Effector memory CD8-positive, alpha-beta T cell (primary cell): ENCODE measurements around the gene SH3BP5.

Experiments used
- ATAC-seq: fragments of 150-1000 bp; cut with Tn5 transposase; replicated peaks from 2 replicates; pipeline ENCODE4 v1.10.0; 2021; ENCODE audit warnings: mild to moderate bottlenecking, moderate library complexity
- DNase-seq, 3 experiments: peaks; one replicate each; pipeline ENCODE4 v3.0.0; 2021
- H3K27ac Mint-ChIP-seq, 2 donors: one replicate each; pipeline ENCODE4 v1.8.0; 2022; ENCODE audit warnings: mild to moderate bottlenecking in 2 of 2, mixed read lengths in 2 of 2, moderate library complexity in 2 of 2
- H3K27me3 Mint-ChIP-seq, 2 donors: one replicate each; pipeline ENCODE4 v1.8.0; 2022; ENCODE audit warnings: mixed read lengths in 2 of 2
- H3K36me3 Mint-ChIP-seq: one replicate; pipeline ENCODE4 v1.8.0; 2022; ENCODE audit warnings: mild to moderate bottlenecking, moderate library complexity, mixed read lengths; ENCODE audit not compliant: insufficient read depth
- H3K4me1 Mint-ChIP-seq, 2 donors: one replicate each; pipeline ENCODE4 v1.8.0; 2022; ENCODE audit warnings: low read depth in 2 of 2, mixed read lengths in 2 of 2
- H3K4me3 Mint-ChIP-seq, 2 donors: one replicate each; pipeline ENCODE4 v1.8.0; 2022; ENCODE audit warnings: mild to moderate bottlenecking in 2 of 2, mixed read lengths in 2 of 2, moderate library complexity in 2 of 2
- H3K9me3 Mint-ChIP-seq, 2 donors: one replicate each; pipeline ENCODE4 v1.8.0; 2022; ENCODE audit warnings: mixed read lengths in 2 of 2

Gene SH3BP5

DNA sequence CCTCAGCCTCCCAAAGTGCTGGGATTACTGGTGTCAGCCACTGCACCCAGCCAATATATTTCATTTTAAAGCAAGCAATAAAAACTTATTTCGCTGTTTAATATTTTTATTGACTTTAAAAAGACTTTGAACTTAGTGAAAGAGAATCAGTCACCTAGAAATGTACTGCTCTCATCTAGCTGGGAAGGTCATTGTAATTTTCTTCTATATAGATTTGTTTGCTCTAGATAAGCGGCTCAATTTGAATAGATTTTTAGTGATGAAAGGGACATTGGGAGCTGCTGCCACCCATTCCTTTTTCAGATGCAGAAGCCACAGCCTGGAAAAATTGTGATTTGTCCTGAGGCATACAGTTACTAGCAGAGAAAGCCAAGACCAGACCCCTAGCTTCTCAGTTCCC, 86.2 kb downstream of the SH3BP5 start:
- Mint-ChIP-seq H3K9me3 (no peaks in the 10 kb centered on the region), H3K4me3 (no peak overlapping the region), H3K4me1 (peaks cover 8 to 10% of the 10 kb centered on the region in 2 donors), H3K27ac (peak overlapping the region in 1 of 2 donors; percentile 77), H3K36me3 (peaks cover 72% of the 10 kb centered on the region), H3K27me3 (no peaks in the 10 kb centered on the region)
- no peak for ATAC-seq
- DNase-seq, result no peak

DNA sequence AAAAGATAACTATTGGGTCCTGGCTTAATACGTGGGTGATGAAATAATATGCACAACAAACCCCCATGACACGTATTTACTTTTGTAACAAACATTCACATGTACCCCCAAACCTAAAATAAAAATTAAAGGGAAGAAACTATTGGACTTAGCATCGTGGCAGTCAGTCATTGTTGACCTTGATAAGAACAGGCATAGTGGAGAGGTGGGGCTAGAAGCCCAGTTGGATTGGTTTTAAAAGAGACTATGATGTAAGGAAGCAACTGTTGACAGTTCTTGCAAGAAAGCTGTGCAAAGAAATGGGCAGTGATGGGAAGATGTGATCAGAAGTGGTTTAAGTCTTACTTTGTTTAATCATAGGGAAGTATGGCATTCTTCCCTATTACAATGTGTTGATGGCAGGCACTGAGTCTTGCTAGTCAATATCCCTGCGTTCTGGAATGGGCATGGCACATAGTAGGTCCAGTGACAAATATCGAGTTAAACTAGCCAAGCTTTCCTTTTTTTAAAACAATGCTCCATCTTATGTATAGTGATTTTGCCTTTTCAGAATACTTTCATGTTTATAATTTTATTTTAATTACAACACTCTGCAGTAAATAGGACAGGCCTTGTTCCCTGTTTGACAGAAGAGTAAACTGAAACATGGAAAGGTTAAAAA, 88.4 kb downstream of the SH3BP5 start:
- DNase-seq (no peak), ATAC-seq (no peak)
- H3K4me3 Mint-ChIP-seq, result no peak overlapping the region
- H3K27me3 Mint-ChIP-seq, result no peaks in the 10 kb centered on the region
- peaks cover 7 to 10% of the 10 kb centered on the region in 2 donors for H3K4me1 Mint-ChIP-seq
- peak overlapping the region; percentile 73 to 75 for H3K27ac Mint-ChIP-seq
- peaks cover 74% of the 10 kb centered on the region for H3K36me3 Mint-ChIP-seq
- H3K9me3 Mint-ChIP-seq, result no peaks in the 10 kb centered on the region

DNA sequence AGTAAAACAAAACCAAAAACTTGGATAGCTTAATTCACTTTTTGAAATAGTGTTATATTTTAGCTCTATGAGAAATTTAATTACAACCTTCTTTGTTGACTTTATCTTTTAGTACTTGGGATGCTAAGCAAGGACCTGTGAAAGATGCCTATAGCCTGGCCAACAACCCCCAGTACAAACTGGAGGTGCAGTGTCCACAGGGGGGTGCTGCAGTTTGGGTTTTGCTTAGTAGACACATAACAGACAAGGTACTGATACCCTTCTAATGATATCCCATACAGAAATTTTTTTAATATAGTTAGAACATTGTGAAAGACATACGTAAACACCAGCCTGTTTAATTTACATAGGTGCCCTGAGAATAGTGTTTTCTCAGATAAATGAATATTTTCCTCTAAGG, 91.0 kb downstream of the SH3BP5 start:
- no peak overlapping the region for H3K27ac Mint-ChIP-seq
- DNase-seq, result peak; percentile 39 to 46 (median 40)
- no peaks in the 10 kb centered on the region for H3K27me3 Mint-ChIP-seq
- H3K9me3 Mint-ChIP-seq, result no peaks in the 10 kb centered on the region
- peaks cover 6 to 7% of the 10 kb centered on the region in 2 donors for H3K4me1 Mint-ChIP-seq
- H3K36me3 Mint-ChIP-seq, result peaks cover 70% of the 10 kb centered on the region
- peak; percentile 85 for ATAC-seq
- H3K4me3 Mint-ChIP-seq, result no peak overlapping the region

DNA sequence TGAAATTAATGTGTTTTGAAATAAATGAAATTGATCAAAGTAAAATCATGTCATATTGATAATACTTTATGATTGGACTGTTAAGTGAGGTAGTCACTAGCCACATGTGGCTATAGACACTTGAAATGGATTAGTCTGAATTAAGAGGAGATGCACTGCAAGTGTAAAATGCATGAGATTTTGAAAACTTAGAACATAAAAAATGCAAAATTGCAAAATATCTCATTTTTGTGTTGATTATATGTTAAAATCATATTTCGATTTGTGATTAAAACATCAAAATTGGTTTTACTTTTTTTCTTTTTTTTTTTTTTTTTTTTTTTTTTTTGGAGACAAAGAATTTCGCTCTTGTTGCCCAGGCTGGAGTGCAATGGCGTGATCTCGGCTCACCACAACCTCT, 103.1 kb downstream of the SH3BP5 start:
- Mint-ChIP-seq H3K4me3 (no peak overlapping the region), H3K4me1 (peaks cover 3 to 4% of the 10 kb centered on the region in 2 donors), H3K27me3 (no peaks in the 10 kb centered on the region), H3K9me3 (no peaks in the 10 kb centered on the region), H3K36me3 (peaks cover 70% of the 10 kb centered on the region), H3K27ac (no peak overlapping the region)
- ATAC-seq, result no peak
- DNase-seq, result no peak

DNA sequence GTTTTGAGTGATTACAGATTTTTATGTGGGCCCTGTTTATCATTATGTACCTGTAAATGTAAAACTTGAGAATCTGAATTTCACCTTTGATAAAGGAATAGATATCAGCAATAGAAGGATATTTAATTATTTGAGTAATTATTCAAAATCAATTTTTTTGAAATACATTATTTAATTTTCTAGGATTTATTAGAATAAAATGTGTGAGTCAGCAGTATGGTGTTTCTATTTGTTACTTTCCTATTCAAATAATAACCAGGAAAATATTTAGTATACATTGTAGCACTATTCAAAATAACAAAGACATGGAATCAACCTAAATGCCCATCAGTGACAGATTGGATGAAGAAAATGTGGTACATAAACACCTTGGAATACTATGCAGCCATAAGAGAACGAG, 104.2 kb downstream of the SH3BP5 start:
- H3K27ac Mint-ChIP-seq, result peak overlapping the region in 1 of 2 donors; percentile 68
- H3K9me3 Mint-ChIP-seq, result no peaks in the 10 kb centered on the region
- no peak overlapping the region for H3K4me3 Mint-ChIP-seq
- H3K27me3 Mint-ChIP-seq, result no peaks in the 10 kb centered on the region
- ATAC-seq (no peak), DNase-seq (no peak)
- peaks cover 69% of the 10 kb centered on the region for H3K36me3 Mint-ChIP-seq
- peaks cover 3 to 9% of the 10 kb centered on the region in 2 donors for H3K4me1 Mint-ChIP-seq

DNA sequence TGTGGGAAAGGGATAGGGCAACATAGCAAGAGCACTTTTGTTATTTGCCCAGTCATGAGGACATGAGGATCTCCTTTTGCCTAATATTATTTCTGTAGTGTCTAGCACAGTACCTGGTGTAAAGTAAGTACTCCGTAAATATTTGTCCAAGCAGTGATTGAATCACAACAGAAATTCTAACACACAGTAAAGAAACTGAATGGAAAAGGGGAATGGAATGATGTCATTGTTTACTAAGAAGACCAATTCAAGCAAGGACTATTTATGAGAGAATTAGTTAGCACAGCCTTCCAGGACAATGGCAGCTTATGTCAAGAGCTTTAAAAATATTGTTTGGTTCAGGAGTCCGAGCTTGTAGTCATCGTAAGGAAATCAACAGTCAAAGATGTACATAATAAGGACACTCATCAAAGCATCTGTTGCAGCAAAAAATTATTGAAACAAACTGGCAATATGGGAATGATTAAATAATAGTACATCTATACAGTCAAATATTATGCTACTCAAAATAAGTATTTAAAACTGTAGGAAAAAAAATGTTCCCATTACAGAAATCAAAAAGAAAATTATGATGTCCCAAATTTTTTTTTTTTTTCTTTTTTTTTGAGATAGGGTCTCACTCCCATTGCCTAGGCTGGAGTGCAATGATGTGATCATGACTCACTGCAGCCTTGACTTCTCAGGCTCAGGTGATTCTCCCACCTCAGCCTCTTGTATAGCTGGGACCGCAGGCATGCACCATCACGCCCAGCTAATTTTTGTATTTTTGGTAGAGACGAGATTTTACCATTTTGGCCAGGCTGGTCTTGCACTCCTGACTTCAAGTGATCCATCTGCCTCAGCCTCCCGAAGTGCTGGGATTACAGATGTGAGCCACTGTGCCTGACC, 108.5 kb downstream of the SH3BP5 start:
- no peak for DNase-seq
- peaks cover 6 to 13% of the 10 kb centered on the region in 2 donors for H3K4me1 Mint-ChIP-seq
- H3K9me3 Mint-ChIP-seq, result no peaks in the 10 kb centered on the region
- no peaks in the 10 kb centered on the region for H3K27me3 Mint-ChIP-seq
- H3K4me3 Mint-ChIP-seq, result no peak overlapping the region
- H3K36me3 Mint-ChIP-seq, result peaks cover 74% of the 10 kb centered on the region
- ATAC-seq, result no peak
- H3K27ac Mint-ChIP-seq, result peak overlapping the region in 1 of 2 donors; percentile 47

DNA sequence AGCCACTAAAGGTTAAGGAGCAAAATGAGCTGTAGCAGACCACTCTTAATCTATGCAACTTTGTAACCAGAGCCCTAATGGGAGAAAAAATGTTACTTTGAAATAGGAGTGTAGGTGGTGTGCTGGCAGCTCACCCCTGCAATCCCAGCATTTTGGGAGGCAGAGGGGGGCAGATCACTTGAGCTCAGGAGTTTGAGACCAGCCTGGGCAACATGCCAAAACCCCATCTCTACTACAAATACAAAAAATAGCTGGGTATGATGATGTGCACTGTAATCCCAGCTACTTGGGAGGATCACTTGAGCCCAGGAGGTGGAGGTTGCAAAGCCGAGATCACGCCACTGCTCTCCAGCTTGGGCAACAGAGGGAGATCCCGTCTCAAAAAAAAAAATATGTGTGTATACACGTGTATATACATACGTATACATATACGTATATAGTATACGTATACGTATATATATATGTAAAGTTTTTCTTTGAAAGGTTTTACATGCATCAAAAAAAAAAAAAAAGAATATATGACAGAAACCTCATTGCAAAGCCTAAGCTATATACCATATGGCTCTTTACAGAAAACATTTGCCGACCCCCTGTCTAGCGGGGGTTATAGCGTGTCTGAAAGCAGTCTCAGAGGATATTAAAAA, 110.7 kb downstream of the SH3BP5 start:
- H3K36me3 Mint-ChIP-seq, result peaks cover 88% of the 10 kb centered on the region
- no peak overlapping the region for H3K27ac Mint-ChIP-seq
- ATAC-seq (no peak), DNase-seq (no peak)
- no peak overlapping the region for H3K4me3 Mint-ChIP-seq
- H3K9me3 Mint-ChIP-seq, result no peaks in the 10 kb centered on the region
- no peaks in the 10 kb centered on the region for H3K27me3 Mint-ChIP-seq
- peaks cover 4 to 15% of the 10 kb centered on the region in 2 donors for H3K4me1 Mint-ChIP-seq

DNA sequence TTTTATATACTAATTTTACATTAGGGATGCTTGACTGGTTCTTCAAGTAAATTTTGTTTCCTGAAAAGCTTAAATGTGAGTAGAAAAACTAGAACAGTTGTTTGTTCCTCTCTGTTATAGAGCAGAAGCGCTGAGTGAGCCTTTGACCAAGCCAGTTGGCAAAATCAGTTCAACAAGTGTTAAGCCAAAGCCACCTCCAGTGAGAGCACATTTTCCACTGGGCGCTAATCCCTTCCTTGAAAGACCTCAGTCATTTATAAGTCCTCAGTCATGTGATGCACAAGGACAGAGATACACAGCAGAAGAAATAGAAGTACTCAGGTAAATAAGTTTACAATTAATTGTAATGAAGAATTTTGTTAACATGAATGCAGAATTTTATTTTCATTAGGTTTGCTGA, 111.7 kb downstream of the SH3BP5 start:
- Mint-ChIP-seq H3K4me1 (peaks cover 4 to 17% of the 10 kb centered on the region in 2 donors), H3K27me3 (no peaks in the 10 kb centered on the region), H3K9me3 (no peaks in the 10 kb centered on the region), H3K4me3 (no peak overlapping the region), H3K36me3 (peaks cover 88% of the 10 kb centered on the region), H3K27ac (no peak overlapping the region)
- DNase-seq (no peak), ATAC-seq (no peak)

DNA sequence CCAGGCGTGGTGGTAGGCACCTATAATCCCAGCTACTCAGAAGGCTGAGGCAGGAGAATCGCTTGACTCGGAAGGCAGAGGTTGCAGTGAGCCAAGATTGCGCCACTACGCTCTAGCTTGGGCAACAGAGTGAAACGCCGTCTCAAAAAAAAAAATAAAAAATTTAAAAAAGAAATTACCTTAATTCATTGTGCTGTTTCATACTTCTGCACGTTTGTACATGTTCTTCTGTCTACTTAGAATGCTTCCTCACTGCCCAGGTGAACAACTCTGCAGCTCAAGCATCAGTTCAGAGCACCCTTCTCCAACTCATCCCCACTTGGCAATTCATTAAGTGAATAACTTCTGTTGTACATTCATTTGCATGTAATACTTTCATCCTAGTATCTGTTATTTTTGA, 112.3 kb downstream of the SH3BP5 start:
- H3K4me3 Mint-ChIP-seq, result no peak overlapping the region
- no peaks in the 10 kb centered on the region for H3K27me3 Mint-ChIP-seq
- no peak overlapping the region for H3K27ac Mint-ChIP-seq
- ATAC-seq (no peak), DNase-seq (no peak)
- H3K4me1 Mint-ChIP-seq, result peaks cover 4 to 21% of the 10 kb centered on the region in 2 donors
- peaks cover 86% of the 10 kb centered on the region for H3K36me3 Mint-ChIP-seq
- H3K9me3 Mint-ChIP-seq, result no peaks in the 10 kb centered on the region

DNA sequence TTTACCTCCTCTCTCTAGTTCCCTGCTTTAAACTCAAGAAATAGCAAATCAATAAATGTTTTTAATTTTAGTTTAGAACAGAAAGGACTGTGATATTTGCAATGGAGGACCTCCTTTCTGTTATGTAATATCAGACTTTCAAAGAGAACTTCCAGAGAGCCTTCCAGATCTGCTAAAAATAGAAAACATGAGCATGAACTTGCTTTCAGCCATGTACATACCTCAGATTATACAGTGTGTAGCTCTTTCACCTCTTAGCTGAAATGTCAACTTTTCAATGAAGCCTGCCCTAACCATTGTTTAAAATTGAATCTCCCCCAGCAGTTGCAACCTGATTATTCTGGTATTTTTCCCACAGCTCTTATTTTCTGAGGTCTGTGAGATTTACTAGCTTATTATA, 113.7 kb downstream of the SH3BP5 start:
- Mint-ChIP-seq H3K27me3 (no peaks in the 10 kb centered on the region), H3K36me3 (peaks cover 86% of the 10 kb centered on the region), H3K9me3 (no peaks in the 10 kb centered on the region), H3K4me3 (no peak overlapping the region), H3K4me1 (peaks cover 10 to 26% of the 10 kb centered on the region in 2 donors), H3K27ac (peak overlapping the region in 1 of 2 donors; percentile 60)
- no peak for ATAC-seq
- DNase-seq, result no peak

DNA sequence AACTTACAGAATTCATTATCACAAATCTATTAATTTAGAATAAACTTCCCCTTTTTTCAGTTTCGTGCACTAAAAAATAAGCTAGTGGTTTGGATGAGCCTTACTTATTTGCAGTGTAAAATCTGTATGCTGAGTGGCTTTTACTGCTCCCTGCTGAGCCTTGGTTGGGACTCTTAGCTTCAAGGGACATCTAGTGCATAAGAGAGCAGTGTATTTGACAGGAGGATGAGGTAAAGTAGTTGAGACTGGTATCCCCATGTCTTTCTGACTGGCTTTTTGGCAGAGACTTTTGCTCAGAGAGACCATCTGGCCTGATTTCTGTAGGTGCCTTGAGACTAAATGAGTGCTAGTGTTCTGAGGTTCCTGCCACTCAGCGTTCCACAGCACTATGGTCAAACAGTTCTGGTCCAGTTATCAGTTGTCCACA, 114.5 kb downstream of the SH3BP5 start:
- Mint-ChIP-seq H3K4me3 (no peak overlapping the region), H3K4me1 (peaks cover 10 to 24% of the 10 kb centered on the region in 2 donors), H3K27ac (no peak overlapping the region), H3K27me3 (no peaks in the 10 kb centered on the region), H3K9me3 (no peaks in the 10 kb centered on the region), H3K36me3 (peaks cover 85% of the 10 kb centered on the region)
- no peak for ATAC-seq
- DNase-seq, result no peak

DNA sequence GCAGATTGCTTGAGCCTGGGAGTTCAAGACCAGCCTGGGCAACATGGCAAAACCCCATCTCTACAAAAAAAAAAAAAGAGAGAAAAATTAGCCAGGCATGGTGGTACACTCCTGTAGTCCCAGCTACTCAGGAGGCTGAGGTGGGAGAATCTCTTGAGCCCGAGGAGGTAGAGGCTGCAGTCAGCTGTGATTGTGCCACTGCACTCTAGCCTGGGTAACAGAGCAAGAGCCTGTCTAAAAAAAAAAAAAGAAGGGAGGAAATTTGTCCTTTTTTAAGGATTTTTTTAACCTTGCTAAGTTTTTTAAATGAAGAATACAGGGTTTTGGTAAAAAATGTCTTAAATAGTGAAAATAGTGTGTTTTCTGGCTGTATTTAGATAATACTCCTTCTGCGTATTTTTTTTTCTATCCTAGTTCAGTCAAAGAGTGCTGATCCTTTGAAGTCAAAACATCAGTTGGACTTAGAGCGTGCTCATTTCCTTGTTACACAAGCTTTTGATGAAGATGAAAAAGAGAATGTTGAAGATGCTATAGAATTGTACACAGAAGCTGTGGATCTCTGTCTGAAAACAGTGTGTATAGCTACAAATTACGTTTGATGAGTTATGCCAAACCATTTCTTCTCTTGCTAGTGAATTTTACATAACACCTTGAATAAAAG, 115.2 kb downstream of the SH3BP5 start:
- H3K4me1 Mint-ChIP-seq, result peaks cover 10 to 24% of the 10 kb centered on the region in 2 donors
- H3K27me3 Mint-ChIP-seq, result no peaks in the 10 kb centered on the region
- no peak overlapping the region for H3K27ac Mint-ChIP-seq
- H3K9me3 Mint-ChIP-seq, result no peaks in the 10 kb centered on the region
- peaks cover 86% of the 10 kb centered on the region for H3K36me3 Mint-ChIP-seq
- no peak for DNase-seq
- ATAC-seq, result no peak
- H3K4me3 Mint-ChIP-seq, result no peak overlapping the region

DNA sequence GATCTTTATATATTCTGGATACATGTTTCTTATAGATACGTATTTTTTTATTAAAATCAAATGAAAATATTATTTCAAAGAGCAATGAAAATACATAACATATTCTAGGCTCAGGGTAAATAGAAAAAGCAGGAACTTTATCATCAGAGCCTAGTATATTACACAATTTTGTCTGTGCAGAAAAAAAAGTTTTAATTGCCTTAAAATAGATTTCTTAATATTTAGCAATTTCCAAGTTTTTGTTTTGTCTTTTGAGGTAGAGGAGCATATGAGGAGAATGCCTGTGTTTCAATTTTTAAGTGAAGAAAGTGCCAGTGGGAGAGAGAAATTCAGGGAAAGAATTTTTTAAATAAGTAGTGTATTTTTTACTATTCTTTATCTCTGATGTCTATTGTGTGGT, 115.9 kb downstream of the SH3BP5 start:
- H3K4me1 Mint-ChIP-seq, result peaks cover 10 to 24% of the 10 kb centered on the region in 2 donors
- no peak overlapping the region for H3K27ac Mint-ChIP-seq
- peaks cover 86% of the 10 kb centered on the region for H3K36me3 Mint-ChIP-seq
- ATAC-seq (no peak), DNase-seq (no peak)
- no peak overlapping the region for H3K4me3 Mint-ChIP-seq
- H3K9me3 Mint-ChIP-seq, result no peaks in the 10 kb centered on the region
- H3K27me3 Mint-ChIP-seq, result no peaks in the 10 kb centered on the region
